ENCODE results near the gene C1QC. TPM values are rescaled to one million over a fixed set of nuclear protein-coding genes. Genes with fewer than 3 reads are reported as not detected.

The C1QC gene
- total RNA-seq, 1 donor from 2014 or later: not detected

DNA sequence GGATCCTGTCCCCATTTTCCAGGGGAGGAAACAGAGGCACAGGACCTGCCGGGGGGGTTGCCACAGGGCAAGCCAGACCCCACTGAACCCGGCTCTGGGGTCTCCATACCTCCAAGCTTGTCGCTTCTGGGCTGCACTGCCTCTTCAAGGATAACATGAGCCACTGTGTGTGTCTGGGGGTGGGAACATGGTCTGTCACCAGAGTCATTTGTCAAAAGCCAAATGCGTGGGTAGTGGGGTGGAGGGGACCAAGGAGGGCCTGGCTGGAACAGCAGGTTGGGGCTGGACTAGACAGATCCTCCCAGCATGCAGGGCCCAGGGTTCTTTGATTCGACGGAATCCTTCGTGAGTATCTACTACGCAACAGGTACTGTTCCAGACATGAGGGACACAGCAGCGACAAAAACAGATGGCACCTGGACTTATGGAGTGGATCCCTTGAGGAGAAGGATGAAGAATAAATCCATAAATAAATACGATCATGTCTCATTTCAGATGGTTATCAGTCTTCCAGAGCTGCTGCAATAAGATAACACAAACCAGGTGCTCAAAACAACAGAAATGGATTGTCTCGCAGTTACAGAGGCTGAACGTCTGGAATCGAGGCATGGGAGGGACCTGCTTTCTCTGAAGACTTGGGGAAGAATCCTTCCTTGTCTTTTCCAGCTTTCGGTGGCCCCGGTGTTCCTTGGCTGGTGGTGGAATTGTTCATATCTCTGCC, 38.3 kb downstream of the C1QC start:
- Mint-ChIP-seq H3K4me3 (ENCODE audit: unreplicated experiment) (no peak overlapping the region), H3K27me3 (ENCODE audit: unreplicated experiment) (no peaks in the 10 kb centered on the region), H3K4me1 (ENCODE audit: low read depth, unreplicated experiment) (peaks cover 4% of the 10 kb centered on the region), H3K36me3 (ENCODE audit: unreplicated experiment) (no peaks in the 10 kb centered on the region), H3K27ac (ENCODE audit: unreplicated experiment) (no peak overlapping the region), H3K9me3 (ENCODE audit: unreplicated experiment) (peaks cover 3% of the 10 kb centered on the region)
- TF ChIP-seq, protein P1, sequence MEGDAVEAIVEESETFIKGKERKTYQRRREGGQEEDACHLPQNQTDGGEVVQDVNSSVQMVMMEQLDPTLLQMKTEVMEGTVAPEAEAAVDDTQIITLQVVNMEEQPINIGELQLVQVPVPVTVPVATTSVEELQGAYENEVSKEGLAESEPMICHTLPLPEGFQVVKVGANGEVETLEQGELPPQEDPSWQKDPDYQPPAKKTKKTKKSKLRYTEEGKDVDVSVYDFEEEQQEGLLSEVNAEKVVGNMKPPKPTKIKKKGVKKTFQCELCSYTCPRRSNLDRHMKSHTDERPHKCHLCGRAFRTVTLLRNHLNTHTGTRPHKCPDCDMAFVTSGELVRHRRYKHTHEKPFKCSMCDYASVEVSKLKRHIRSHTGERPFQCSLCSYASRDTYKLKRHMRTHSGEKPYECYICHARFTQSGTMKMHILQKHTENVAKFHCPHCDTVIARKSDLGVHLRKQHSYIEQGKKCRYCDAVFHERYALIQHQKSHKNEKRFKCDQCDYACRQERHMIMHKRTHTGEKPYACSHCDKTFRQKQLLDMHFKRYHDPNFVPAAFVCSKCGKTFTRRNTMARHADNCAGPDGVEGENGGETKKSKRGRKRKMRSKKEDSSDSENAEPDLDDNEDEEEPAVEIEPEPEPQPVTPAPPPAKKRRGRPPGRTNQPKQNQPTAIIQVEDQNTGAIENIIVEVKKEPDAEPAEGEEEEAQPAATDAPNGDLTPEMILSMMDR (IDR thresholded peaks at IDR 0.05; ENCODE audit: partially characterized antibody, unreplicated experiment): no peak
- DNase-seq: no peak

DNA sequence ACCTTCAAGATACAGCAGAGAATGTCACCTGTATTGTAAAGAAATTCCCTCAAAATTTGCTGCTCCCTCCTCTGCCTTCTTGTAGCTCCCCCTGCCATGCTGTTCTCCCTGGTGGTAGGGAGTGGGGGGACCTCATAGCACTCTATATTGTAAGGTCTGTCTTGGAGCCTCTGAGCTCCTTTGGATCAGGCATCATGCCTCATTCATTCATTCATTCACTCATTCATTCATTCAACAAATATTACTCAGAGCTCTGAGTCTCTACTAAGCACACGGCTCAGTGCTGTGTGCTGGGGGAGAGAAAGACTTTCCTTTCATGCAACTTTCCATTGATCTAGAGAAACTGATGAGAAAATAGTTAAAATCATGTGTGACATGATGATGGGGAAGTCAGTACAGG, 40.1 kb downstream of the C1QC start:
- Mint-ChIP-seq H3K9me3 (ENCODE audit: unreplicated experiment) (peaks cover 3% of the 10 kb centered on the region), H3K36me3 (ENCODE audit: unreplicated experiment) (no peaks in the 10 kb centered on the region), H3K4me1 (ENCODE audit: low read depth, unreplicated experiment) (peaks cover 4% of the 10 kb centered on the region), H3K27ac (ENCODE audit: unreplicated experiment) (no peak overlapping the region), H3K4me3 (ENCODE audit: unreplicated experiment) (no peak overlapping the region), H3K27me3 (ENCODE audit: unreplicated experiment) (no peaks in the 10 kb centered on the region)
- no peak for DNase-seq
- TF ChIP-seq, protein P1 (IDR thresholded peaks at IDR 0.05; ENCODE audit: partially characterized antibody, unreplicated experiment): no peak

DNA sequence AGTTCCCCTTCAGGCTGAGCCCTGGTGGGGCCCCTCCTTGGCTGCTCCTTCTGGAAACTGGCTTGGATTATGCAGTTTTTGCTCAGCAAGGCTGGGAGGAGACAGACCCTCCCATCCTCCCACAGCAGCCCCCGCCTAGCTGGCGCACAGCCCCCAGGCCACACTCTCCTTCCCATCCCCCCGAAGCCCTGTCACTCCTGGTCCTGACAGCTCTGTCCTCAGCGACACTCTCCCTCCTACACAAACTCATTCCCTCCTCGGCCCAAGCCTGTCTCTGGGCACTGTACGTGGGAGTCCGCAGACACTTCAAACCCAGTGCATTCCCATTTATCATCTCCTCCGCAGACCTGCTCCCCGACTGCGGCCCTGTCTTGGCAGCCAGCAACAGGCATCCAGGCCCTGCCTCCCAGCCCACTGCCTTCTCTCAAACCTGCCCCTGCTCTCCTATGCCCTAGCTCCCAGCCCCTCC, 42.2 kb downstream of the C1QC start:
- no peaks in the 10 kb centered on the region for H3K27me3 Mint-ChIP-seq (ENCODE audit: unreplicated experiment)
- H3K4me3 Mint-ChIP-seq (ENCODE audit: unreplicated experiment): no peak overlapping the region
- H3K36me3 Mint-ChIP-seq (ENCODE audit: unreplicated experiment): no peaks in the 10 kb centered on the region
- no peak for DNase-seq
- peaks cover 4% of the 10 kb centered on the region for H3K4me1 Mint-ChIP-seq (ENCODE audit: low read depth, unreplicated experiment)
- H3K9me3 Mint-ChIP-seq (ENCODE audit: unreplicated experiment): peaks cover 3% of the 10 kb centered on the region
- TF ChIP-seq, protein P1 (IDR thresholded peaks at IDR 0.05; ENCODE audit: partially characterized antibody, unreplicated experiment): no peak
- H3K27ac Mint-ChIP-seq (ENCODE audit: unreplicated experiment): no peak overlapping the region

DNA sequence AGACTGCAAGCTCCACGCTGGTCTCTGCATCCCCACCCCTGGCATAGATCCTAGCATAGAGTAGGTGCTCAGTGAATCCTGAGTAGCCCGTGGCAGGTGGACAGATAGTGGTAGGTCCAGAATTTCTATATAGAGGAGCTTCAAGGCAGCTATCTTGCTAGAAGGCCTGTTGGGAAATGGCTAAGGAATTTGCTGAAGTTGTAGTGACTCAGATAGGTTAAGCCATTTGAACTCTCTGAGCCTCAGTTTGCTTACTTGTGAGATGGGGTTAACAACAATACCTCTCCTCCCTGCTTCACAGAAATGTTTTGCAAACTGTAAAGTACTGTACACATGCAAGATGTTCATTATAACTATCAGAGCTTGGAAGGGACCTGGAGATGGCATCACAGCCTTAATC, 43.8 kb downstream of the C1QC start:
- no peaks in the 10 kb centered on the region for H3K9me3 Mint-ChIP-seq (ENCODE audit: unreplicated experiment)
- TF ChIP-seq, protein P1 (IDR thresholded peaks at IDR 0.05; ENCODE audit: partially characterized antibody, unreplicated experiment): no peak
- no peak for DNase-seq
- no peaks in the 10 kb centered on the region for H3K36me3 Mint-ChIP-seq (ENCODE audit: unreplicated experiment)
- peaks cover 7% of the 10 kb centered on the region for H3K4me1 Mint-ChIP-seq (ENCODE audit: low read depth, unreplicated experiment)
- H3K4me3 Mint-ChIP-seq (ENCODE audit: unreplicated experiment): no peak overlapping the region
- H3K27ac Mint-ChIP-seq (ENCODE audit: unreplicated experiment): no peak overlapping the region
- H3K27me3 Mint-ChIP-seq (ENCODE audit: unreplicated experiment): no peaks in the 10 kb centered on the region

DNA sequence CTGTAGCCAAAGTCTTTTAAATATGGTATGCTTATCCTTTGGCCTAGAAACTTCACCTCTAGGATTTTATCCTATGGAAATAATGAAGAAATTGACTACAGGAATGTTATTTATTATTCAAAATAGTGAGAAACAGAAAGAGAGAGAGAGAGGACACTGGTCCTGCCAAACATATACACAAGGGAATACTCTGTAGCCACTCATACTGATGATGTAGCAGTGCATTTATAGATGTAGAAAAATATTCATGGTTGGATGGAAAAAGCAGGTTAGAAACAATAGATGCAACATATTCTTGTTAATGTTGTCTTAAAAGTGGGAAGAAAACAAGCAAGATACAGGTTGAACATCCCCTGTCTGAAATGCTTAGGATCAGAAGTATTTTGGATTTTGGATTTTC, 45.0 kb downstream of the C1QC start:
- DNase-seq: no peak
- no peaks in the 10 kb centered on the region for H3K36me3 Mint-ChIP-seq (ENCODE audit: unreplicated experiment)
- H3K4me3 Mint-ChIP-seq (ENCODE audit: unreplicated experiment): no peak overlapping the region
- no peaks in the 10 kb centered on the region for H3K9me3 Mint-ChIP-seq (ENCODE audit: unreplicated experiment)
- no peak overlapping the region for H3K27ac Mint-ChIP-seq (ENCODE audit: unreplicated experiment)
- H3K4me1 Mint-ChIP-seq (ENCODE audit: low read depth, unreplicated experiment): peaks cover 7% of the 10 kb centered on the region
- TF ChIP-seq, protein P1 (IDR thresholded peaks at IDR 0.05; ENCODE audit: partially characterized antibody, unreplicated experiment): no peak
- H3K27me3 Mint-ChIP-seq (ENCODE audit: unreplicated experiment): no peaks in the 10 kb centered on the region

Measured in glutamatergic neuron (in vitro differentiated cells).